ENCODE results near the gene FNDC3B. TPM values are rescaled to one million over a fixed set of nuclear protein-coding genes. Genes with fewer than 3 reads are reported as not detected.

Gene FNDC3B
- total and polyA plus RNA-seq, 10 donors = 3.1 to 149 (median 103) TPM

DNA sequence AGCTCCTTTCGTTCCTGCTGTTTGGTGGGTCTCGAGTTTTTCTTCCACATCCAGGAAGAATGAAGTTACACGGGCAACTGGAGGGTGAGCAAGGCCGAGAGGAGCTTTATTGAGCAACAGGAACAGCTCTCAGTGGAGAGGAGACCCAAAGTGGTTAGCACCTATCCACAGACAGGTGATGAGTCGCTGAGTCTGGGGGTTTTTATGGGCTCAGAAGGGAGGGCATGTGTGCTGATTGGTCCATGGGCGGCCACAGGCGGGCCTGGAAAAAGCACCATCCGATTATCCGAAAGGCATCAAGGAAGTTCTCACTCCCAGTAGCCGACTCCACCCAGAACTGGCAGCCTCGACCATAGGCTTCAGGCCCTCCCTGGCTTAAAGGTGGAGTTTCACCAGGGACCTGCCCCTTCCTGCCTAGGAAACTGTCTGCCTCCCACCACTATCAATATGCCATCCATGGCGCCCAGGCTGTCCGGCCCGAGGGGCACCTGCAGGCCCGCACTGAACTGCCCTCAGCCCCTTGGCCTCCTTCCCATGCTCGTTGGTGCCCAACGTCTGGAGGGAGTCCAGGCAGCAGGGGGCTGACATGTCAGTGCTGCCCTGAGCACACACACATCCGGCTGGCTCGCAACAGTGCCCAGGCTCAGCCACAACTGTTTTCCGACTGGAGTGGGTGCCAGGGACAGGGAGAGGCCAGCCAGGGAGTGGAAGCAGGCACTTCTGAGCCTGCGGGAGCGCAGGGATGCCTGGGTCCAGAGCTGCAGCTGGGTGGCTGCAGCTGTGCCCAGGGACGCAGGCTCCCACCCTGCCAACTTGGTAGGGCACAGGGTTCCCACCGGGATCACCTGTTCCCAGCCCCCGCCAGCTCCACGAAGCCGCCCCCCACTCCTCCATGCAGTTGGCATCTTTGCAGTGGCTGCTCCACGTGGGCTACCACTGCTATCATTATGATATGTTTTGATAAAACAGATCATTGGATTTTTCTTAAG, 170.2 kb downstream of the FNDC3B start:
- H3K27me3 ChIP-seq (replicated peaks in 1 of 7) = no peaks in the 10 kb centered on the region
- peaks cover 0 to 17% (median 6%) of the 10 kb centered on the region in 8 donors for H3K9me3 ChIP-seq
- H3K27ac ChIP-seq = peak overlapping the region in 3 of 8 donors; percentile 35 to 60 (median 43)
- TF ChIP-seq, protein P1, sequence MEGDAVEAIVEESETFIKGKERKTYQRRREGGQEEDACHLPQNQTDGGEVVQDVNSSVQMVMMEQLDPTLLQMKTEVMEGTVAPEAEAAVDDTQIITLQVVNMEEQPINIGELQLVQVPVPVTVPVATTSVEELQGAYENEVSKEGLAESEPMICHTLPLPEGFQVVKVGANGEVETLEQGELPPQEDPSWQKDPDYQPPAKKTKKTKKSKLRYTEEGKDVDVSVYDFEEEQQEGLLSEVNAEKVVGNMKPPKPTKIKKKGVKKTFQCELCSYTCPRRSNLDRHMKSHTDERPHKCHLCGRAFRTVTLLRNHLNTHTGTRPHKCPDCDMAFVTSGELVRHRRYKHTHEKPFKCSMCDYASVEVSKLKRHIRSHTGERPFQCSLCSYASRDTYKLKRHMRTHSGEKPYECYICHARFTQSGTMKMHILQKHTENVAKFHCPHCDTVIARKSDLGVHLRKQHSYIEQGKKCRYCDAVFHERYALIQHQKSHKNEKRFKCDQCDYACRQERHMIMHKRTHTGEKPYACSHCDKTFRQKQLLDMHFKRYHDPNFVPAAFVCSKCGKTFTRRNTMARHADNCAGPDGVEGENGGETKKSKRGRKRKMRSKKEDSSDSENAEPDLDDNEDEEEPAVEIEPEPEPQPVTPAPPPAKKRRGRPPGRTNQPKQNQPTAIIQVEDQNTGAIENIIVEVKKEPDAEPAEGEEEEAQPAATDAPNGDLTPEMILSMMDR (IDR thresholded peaks at IDR 0.05 in 8 of 11, conservative IDR thresholded peaks at IDR 0.05 in 3 of 11) = no peak
- TF ChIP-seq POLR2AphosphoS5 (IDR thresholded peaks at IDR 0.05) = peak in 2 of 3 donors; percentile 46 to 76
- H3K36me3 ChIP-seq = peaks cover 0 to 7% (median 0%) of the 10 kb centered on the region in 6 donors
- peaks cover 0 to 49% (median 7%) of the 10 kb centered on the region in 6 donors for H3K4me1 ChIP-seq
- intact Hi-C loops (cut with DNase I; ENCODE audit: low total_unique reads) = no loop called here
- peak; percentile 74 for DNase-seq
- H3K4me3 ChIP-seq = no peak overlapping the region
- 80 to 90% (median 84%) methylated on average over 25 to 28 of the region's 28 CpGs for WGBS, 5 donors

DNA sequence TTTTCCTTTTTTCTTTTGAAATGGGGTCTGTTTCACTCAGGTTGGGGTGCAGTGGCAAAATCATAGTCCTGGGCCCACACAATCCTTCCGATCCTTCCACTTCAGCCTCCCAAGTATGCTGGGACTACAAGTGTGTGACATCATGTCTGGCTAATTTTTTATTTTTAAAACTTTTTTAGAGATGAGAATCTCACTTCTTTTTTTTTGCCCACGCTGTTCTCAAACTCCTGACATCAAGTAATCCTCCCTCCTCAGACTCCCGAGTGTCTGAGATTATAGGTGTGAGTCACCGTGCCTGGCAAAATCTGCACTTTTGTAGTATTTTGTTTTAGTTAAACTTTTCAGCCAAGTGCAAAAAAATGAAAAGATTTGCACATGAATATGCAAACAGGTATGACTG, 171.0 kb downstream of the FNDC3B start:
- Histone ChIP-seq H3K36me3 (peaks cover 0 to 7% (median 0%) of the 10 kb centered on the region in 6 donors), H3K27ac (no peak overlapping the region), H3K9me3 (peaks cover 0 to 10% (median 2%) of the 10 kb centered on the region in 8 donors), H3K27me3 (replicated peaks in 1 of 7) (no peaks in the 10 kb centered on the region), H3K4me1 (peaks cover 0 to 56% (median 7%) of the 10 kb centered on the region in 6 donors), H3K4me3 (no peak overlapping the region)
- WGBS, 5 donors = 76 to 83% (median 80%) methylated on average over 4 of the region's 4 CpGs
- intact Hi-C loops (cut with DNase I; ENCODE audit: low total_unique reads) = no loop called here
- no peak for DNase-seq
- TF ChIP-seq POLR2AphosphoS5 (IDR thresholded peaks at IDR 0.05) (no peak), POLR2A (IDR thresholded peaks at IDR 0.05) (no peak)
- TF ChIP-seq, protein P1 (IDR thresholded peaks at IDR 0.05 in 8 of 11, conservative IDR thresholded peaks at IDR 0.05 in 3 of 11) = no peak

DNA sequence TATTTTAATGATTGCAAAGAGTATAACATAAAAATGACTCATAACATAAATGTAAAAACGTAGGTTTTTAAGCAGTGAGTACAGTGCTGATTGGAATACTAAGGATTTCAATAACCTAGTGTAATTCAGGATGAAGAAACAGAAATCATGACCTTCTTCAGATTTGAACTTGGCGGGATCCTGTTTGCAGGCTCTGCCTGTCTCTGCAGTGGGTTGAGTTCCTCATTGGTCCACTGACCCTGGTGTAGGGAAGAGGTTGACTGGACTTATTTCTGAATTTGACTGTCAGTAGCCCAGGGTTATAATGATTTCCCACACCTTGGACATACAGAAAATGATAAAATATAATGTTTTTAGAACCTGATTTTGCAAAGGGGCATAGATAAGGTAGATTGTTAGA, 171.7 kb downstream of the FNDC3B start:
- Histone ChIP-seq H3K27ac (no peak overlapping the region), H3K4me3 (no peak overlapping the region), H3K4me1 (peaks cover 0 to 59% (median 7%) of the 10 kb centered on the region in 6 donors), H3K36me3 (peaks cover 0 to 7% (median 0%) of the 10 kb centered on the region in 6 donors), H3K9me3 (peaks cover 0 to 2% (median 0%) of the 10 kb centered on the region in 8 donors), H3K27me3 (replicated peaks in 1 of 7) (no peaks in the 10 kb centered on the region)
- DNase-seq = no peak
- TF ChIP-seq, protein P1 (IDR thresholded peaks at IDR 0.05 in 8 of 11, conservative IDR thresholded peaks at IDR 0.05 in 3 of 11) = no peak
- TF ChIP-seq POLR2A (IDR thresholded peaks at IDR 0.05) (no peak), POLR2AphosphoS5 (IDR thresholded peaks at IDR 0.05) (no peak)
- 76 to 87% (median 80%) methylated on average over 2 of the region's 2 CpGs for WGBS, 5 donors
- intact Hi-C loops (cut with DNase I; ENCODE audit: low total_unique reads) = no loop called here

GRCh38 chr3:172213200-172213599, 173.8 kb downstream of the FNDC3B start:
- TF ChIP-seq, protein P1 (IDR thresholded peaks at IDR 0.05 in 8 of 11, conservative IDR thresholded peaks at IDR 0.05 in 3 of 11) = no peak
- no peak for TF ChIP-seq POLR2A (IDR thresholded peaks at IDR 0.05)
- TF ChIP-seq POLR2AphosphoS5 (IDR thresholded peaks at IDR 0.05) = peak in 1 of 3 donors; percentile 18
- intact Hi-C loops (cut with DNase I; ENCODE audit: low total_unique reads) = no loop called here
- Histone ChIP-seq H3K27ac (no peak overlapping the region), H3K4me1 (peaks cover 0 to 70% (median 12%) of the 10 kb centered on the region in 6 donors), H3K27me3 (replicated peaks in 1 of 7) (no peaks in the 10 kb centered on the region), H3K4me3 (no peak overlapping the region), H3K36me3 (peaks cover 0 to 7% (median 0%) of the 10 kb centered on the region in 6 donors), H3K9me3 (no peaks in the 10 kb centered on the region)
- WGBS, 5 donors = 79 to 95% (median 91%) methylated on average over 2 of the region's 2 CpGs
- no peak for DNase-seq
